Gastrocnemius medialis (tissue), 4 donors: ENCODE data around the gene WDR18.

Experiments
- POLR2A ChIP-seq, 2 donors: fragments of 450-650 bp; IDR thresholded peaks; one replicate each; pipeline ENCODE4 v1.6.1; 2017; ENCODE audit warnings: antibody characterized with exemption in 2 of 2, mild to moderate bottlenecking in 2 of 2, moderate library complexity in 2 of 2
- TF ChIP-seq, protein P1 (sequence below), 5 experiments: fragments of 450-650 bp in 3 of 5; fragments of 200-600 bp in 2 of 5; sonication (generic) in 2 of 5; IDR thresholded peaks in 4 of 5; conservative IDR thresholded peaks in 1 of 5; 1 replicate in 4 of 5; 2 replicates in 1 of 5; pipeline ENCODE4 v1.5.1; 2016 to 2019; ENCODE audit warnings: antibody characterized with exemption in 5 of 5, mild to moderate bottlenecking in 3 of 5, moderate library complexity in 3 of 5

DNA sequence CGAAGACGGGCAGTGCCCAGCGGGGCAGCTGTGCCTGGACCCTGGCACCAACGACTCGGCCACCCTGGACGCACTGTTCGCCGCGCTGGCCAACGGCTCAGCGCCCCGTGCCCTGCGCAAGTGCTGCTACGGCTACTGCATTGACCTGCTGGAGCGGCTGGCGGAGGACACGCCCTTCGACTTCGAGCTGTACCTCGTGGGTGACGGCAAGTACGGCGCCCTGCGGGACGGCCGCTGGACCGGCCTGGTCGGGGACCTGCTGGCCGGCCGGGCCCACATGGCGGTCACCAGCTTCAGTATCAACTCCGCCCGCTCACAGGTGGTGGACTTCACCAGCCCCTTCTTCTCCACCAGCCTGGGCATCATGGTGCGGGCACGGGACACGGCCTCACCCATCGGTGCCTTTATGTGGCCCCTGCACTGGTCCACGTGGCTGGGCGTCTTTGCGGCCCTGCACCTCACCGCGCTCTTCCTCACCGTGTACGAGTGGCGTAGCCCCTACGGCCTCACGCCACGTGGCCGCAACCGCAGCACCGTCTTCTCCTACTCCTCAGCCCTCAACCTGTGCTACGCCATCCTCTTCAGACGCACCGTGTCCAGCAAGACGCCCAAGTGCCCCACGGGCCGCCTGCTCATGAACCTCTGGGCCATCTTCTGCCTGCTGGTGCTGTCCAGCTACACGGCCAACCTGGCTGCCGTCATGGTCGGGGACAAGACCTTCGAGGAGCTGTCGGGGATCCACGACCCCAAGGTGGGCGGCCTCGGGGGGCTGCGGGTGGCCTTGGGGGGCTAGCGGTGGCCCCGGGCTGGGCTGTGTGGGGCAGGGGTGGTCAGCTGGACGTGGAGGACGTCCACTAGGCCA lies 20.9 kb downstream of the WDR18 start:
- no peak for TF ChIP-seq POLR2A (IDR thresholded peaks at IDR 0.05)
- TF ChIP-seq, protein P1, sequence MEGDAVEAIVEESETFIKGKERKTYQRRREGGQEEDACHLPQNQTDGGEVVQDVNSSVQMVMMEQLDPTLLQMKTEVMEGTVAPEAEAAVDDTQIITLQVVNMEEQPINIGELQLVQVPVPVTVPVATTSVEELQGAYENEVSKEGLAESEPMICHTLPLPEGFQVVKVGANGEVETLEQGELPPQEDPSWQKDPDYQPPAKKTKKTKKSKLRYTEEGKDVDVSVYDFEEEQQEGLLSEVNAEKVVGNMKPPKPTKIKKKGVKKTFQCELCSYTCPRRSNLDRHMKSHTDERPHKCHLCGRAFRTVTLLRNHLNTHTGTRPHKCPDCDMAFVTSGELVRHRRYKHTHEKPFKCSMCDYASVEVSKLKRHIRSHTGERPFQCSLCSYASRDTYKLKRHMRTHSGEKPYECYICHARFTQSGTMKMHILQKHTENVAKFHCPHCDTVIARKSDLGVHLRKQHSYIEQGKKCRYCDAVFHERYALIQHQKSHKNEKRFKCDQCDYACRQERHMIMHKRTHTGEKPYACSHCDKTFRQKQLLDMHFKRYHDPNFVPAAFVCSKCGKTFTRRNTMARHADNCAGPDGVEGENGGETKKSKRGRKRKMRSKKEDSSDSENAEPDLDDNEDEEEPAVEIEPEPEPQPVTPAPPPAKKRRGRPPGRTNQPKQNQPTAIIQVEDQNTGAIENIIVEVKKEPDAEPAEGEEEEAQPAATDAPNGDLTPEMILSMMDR (IDR thresholded peaks at IDR 0.05 in 4 of 5, conservative IDR thresholded peaks at IDR 0.05 in 1 of 5), result no peak
